Limb (tissue), 2 donors: ENCODE measurements around the gene FAIM.
"Not testable (repeated sequence)": the region's sequence is repeated elsewhere in the genome, so short reads cannot be mapped to it uniquely, and the experiment has no call there.

ENCODE experiments used
- DNase-seq, 2 donors: peaks; one replicate each; pipeline ENCODE4 v3.0.0-alpha.2; 2016; ENCODE audit errors: extremely low spot score in 2 of 2

FAIM gene, protein sequence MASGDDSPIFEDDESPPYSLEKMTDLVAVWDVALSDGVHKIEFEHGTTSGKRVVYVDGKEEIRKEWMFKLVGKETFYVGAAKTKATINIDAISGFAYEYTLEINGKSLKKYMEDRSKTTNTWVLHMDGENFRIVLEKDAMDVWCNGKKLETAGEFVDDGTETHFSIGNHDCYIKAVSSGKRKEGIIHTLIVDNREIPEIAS

DNA sequence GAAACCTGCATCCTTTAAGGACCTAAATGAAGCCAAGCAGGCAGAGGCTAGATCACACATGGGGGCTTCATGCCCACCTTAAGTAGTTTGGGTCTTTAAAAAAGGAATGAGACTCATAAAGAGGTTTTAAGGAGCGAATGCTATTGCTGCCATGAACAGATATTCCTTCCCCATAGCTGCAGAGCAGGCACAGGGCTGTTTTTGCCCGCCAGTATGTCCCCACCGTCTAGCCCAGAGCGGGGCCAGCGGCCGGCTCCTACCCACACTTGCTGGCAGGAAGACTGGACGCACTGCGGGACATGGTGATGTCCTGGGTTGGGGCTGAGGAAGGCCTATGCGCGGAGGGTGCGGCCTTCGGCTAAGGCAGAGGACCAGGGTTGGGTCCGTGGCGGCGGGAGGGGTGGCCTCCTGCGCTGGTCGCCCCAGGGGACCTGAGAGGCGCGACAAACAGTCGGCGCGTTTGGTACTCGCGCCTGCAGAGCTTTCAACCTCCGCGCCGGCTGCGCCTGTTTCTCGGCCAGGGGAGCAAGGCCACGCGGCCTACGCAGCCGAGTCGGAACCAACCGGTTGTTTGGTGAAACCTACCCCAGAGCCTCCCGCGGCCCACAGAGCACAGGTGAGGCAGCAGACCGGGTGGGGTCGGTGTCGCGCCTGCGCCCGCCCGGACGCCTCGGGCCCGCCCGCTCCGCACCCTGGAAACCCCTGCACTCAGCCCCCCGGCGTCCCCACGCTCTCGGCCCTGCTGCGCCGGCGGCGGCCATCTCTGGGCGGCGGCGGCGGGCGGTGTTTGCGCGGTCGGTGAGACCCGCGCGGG lies at the start of gene FAIM:
Gene FAIM, plus strand, starts transcription at position 450 of the 814 bp plus-strand sequence. CDS start 10,956 bp downstream, outside the sequence.
- DNase-seq, result peak; percentile 44 to 86

DNA sequence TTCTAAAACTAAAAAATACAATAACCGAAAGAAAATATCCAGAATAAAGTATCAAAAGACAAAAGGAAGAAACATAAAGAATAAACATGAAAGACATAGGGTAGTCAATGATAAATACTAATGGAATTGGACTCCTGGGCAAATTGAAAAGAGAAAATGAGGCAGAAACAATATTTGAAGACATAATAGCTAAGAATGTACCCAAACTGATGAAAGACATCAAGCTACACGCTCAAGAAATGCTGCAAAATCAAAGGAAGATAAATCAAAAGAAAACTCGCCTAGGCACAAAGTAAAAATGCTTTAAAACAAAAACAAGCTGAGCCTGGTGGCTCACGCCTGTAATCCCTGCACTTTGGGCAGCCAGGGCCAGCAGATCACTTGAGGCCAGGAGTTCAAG lies 49.4 kb upstream of the FAIM start:
- no peak for DNase-seq

DNA sequence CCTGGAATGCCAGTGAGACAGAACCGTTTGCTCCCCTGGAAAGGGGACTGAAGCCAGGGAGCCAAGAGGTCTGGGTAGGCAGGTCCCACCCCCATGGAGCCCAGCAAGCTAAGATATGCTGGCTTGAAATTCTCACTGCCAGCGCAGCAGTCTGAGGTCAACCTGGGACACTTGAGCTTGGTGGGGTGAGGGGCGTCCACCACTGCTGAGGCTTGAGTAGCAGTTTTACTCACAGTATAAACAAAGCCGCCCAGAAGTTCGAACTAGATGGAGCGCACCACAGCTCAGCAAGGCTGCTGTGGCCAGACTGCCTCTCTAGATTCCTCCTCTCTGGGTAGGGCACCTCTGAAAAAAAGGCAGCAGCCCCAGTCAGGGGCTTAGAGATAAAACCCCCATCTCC lies 48.1 kb upstream of the FAIM start:
- DNase-seq, result no peak

DNA sequence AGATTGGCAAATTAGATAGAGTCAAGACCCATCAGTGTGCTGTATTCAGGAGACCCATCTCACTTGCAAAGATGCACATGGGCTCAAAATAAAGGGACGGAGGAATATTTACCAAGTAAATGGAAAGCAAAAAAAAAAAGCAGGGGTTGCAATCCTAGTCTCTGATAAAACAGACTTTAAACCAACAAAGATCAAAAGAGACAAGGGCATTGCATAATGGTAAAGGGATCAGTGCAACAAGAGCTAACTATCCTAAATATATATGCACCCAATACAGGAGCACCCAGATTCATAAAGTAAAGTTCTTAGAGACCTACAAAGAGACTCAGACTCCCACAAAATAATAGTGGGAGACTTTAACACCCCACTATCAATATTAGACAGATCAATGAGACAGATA lies 45.7 kb upstream of the FAIM start:
- not testable (repeated sequence) for DNase-seq

DNA sequence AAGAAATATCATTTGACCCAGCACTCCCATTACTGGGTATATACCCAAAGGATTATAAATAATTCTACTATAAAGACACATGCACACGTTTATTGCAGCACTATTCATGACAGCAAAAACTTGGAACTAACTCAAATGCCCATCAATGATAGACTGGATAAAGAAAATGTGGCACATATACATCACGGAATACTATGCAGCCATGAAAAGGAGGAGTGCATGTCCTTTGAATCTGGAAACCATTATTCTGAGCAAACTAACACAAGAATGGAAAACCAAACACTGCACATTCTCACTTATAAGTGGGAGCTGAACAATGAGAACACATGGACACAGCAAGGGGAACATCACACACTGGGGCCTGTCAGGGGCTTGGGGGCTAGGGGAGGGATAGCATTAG lies 42.3 kb upstream of the FAIM start:
- not testable (repeated sequence) for DNase-seq

DNA sequence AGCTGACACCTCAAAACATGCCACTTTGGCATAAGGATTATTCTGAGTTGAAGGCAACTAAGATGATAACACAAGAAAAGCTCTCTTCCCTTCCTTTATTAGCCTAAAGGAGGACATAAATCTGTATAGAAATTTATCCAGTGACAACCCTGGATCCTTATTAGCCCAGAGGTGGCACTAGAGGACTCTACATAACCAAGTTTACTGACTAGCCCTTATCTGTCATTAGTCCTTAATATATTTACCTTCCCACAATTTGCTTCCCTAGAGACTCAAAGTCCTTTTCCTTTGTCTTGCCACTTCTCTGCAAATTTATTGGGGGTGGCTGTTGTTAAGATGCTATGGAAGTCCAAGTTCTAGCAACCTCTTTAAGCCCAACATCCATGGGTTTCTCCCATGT lies 41.2 kb upstream of the FAIM start:
- DNase-seq, result no peak

DNA sequence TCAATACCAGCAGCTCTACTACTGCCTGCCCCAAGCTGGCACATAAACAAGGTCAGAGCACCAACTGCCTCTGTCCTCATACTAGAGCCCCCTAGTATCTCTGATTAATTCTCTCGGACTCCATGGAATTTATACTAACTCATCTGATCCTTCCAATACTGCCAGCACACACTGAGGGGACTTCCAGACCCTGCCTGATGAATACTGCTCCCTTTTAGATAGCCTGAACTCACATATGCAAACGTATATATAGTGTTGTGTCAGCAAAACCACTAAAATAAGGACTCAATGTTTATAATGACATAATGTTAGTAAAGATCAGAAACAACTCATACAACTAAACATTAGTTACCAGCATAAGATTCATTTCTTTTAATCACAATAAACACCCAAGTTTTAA lies 39.5 kb upstream of the FAIM start:
- DNase-seq, result no peak

DNA sequence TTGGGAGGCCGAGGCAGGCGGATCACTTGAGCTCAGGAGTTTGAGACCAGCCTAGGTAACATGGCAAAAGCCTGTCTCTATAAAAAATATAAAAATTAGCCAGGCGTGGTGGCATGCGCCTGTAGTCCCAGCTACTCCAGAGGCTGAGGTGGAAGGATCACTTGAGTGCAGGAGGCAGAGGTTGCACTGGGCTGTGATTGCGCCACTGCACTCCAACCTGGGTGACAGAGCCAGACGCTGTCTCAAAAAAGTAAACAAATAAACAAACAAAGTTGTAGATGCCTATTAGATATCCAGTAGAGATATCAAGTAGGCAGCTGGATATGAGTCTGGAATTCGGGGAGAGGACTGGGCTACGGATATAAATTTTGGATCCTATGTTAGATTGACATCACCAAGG lies 38.9 kb upstream of the FAIM start:
- DNase-seq, result not testable (repeated sequence)

DNA sequence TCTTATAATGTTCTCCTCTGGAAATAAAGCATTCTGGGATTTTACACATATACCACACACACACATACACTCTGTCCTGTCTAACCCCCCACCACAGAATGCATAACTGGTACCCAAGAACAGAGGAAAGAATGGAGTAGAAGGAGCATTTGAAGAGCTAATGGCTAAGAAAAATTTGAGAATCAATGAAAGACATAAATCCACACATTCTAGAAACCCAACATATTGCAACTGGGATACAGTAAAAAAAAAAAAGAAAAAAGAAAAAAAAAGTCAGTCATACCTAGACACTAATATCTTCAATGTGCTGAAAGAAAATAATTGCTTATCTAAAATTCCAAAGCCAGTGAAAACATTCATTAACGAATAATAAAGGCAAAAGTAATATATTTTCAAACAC lies 35.4 kb upstream of the FAIM start:
- DNase-seq, result no peak

DNA sequence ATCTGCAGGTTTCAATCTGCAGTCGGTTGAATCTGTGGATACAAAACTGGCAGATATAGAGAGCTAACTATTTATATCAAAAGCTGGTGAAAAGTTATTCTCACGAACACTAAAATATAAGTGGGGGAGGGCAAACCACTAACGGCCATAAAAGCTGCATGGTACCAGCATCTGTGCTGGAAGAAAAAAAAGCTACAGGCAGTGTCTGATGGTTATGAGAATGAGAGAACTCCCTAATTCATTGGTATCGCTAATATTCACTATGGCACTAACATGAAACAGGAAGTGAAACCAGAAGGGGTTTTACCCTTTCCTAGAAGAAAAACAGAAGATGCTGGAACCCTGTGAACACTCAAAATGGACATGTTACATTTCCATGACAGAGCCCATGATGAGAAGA lies 30.4 kb upstream of the FAIM start:
- no peak for DNase-seq

DNA sequence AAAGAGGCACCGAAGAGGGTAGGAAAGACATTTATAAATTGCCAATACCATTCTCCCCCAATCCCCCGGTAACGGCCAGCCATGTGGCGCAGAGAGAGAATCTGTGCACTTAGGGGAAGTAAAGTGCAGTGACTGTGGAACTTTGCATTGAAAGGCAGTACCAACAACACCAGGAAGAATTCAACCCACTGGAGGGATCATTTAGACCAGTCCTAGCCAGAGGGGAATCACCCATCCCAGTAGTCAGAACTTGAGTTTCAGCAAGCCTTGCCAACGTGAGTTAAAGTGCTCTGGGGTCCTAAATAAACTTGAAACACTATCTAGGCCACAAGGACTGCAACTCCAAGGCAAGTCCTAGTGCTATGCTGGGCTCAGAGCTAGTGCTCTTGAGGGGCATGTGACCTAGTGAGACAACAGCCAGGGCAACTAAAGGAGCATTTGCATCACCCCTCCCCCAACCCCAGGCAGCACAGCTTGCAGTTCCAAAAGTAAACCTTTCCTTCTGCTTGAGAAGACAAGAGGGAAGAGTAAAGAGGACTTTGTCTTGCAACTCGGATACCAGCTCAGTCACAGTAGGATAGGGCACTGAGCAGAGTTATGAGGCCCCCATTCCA lies 29.5 kb upstream of the FAIM start:
- DNase-seq, result no peak

DNA sequence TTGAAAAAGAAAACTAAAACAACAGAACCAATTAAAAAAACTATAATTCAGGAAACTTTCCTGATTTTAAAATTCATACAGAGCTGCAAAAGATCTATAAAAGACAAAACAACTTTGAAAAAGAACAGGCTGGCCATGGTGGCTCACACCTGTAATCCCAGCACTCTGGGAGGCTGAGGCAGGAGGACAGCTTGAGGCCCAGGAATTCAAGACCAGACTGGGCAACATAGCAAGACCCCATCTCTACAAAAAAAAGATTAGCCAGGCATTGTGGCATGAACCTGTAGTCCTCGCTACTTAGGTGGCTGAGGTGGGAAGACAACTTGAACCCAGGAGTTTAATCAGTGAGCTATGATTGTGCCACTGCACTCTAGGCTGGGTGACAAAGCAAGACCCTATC lies 21.2 kb upstream of the FAIM start:
- no peak for DNase-seq

DNA sequence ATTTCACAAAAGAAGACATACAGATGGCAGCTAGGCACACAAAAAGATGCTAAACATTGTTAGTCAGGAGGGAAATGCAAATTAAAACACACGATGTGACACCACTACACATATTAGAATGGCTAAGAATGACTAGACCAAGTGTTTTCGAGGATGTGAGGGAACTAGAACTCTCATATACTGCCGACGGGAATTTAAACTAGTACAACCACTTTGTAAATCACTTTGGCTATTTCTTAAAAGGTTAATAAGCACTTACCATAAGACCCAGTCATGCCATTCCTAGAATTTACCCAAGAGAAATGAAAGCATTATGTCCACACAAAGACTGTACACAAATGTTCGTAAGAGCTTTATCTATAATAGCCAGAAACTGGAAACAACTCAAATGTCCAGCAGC lies 20.1 kb upstream of the FAIM start:
- no peak for DNase-seq

DNA sequence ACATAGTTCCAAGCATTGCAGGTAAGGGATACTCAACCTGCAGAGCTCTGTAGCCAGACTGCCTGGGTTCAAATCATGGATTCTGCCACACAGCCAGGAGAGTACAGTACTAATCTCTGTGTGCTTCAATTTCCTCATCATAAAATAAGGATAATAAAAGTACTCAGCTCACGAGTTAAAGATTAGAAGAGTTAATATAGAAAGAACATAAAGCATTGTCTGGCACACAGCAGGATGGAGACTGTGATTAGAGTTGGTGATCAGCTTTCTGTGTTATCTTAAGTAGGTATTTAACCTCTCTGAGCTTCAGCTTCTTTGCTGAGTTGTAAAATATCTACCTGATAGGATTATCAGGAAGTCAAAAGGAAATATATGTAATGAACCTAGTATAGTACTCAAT lies 17.2 kb upstream of the FAIM start:
- DNase-seq, result no peak

DNA sequence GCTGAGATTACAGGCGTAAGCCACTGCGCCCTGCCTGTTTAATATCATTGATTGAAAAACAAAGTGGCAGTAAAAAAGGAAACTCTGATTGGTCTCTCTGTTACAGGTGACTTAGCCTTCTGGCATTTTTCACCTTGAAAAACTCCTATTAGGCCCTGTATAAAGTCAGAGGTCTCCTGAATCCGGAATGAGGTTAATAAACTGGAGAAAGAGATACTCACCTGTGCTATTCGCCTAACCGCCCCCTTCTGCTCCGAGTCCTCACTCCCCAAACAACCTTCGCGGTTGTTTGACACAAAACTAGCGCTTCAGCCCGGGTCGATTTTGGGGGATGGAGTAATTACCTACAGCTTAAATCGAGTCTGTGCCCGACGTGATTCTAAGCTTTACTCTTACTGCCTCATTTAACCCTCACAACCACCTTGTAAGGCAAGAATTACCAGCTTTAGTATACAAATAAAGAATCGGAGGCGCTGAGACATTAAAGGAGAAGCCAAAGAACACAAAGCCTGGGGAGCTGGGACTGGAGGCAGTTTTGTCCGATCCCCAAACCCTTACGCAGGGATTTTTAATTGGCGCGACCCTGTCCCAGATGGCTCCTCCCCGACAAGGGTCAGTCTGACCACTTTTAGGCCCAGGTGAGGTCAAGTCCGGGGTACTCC lies 15.0 kb upstream of the FAIM start:
- no peak for DNase-seq

DNA sequence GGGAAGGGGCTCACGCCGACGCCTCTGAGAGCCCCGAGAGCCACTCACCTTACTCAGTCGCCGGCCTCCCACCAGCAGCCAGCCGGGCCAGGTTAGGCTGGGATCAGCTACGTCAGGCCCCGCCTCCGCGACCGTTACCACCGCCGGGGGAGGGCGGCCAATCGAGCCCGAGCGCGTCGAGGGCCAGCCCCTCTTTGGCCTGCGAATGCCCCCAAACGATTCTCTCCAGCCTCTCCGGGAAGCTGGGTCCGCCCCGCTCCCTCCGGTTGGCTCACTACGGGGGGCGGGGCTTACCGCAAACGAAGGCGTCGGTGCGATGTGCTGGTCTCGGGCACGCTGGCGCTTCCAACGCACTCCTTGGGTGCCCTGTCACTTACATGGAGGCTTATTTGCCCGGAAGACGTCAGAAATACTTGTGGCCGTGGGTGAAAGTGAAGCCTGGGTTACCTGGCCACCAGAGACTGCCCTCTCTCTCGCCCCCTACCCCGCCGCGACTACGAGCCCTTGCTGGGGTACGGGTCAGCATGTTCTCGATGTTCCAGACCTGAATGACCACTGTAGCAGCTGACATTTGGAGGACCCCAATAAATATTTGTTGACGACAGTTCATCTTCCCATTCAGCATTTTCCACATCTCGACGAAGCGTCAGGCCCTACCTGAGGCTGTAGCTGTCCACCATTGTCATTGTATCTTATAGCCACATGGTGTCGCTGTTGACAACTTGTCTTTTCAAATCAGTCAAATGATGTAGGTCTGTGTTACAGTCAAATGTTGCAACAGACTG lies 14.2 kb upstream of the FAIM start, which contains the start of gene CEP70:
Gene CEP70, minus strand, starts transcription at position 111 of the 785 bp plus-strand sequence. CDS start 21,333 bp downstream, outside the sequence.
- peak; percentile 94 to 95 for DNase-seq

DNA sequence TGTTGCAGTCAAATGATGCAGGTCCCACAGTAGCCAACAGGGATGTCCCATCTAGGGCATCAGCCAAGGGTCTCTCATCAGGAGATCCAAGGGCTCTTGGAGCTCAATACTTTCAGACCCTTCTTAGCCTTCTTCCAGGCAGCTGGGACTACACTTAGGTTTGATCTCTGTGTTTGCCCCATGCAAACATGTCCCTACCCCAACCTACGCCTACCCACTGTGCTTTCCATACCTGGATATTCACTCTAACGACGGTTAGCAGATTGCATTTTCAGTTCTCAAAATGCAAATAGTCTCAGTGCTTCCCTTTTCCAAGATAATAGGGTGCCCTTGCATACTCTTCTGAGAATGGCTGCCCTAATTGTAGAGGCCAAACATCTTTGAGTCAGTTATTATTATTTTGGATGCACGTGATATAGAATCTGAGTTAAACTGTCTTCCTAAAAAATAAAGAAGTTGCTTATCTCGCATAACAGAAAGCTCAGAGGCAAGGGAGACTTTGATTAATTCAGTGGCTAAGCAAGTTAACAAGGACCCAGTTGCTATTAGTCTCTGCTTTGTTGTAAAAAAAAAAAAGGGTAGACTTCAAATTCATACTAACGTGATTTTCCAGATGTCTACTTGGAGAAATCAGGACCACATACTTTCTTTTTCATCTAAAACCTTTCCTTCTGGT lies 13.5 kb upstream of the FAIM start:
- DNase-seq, result no peak

DNA sequence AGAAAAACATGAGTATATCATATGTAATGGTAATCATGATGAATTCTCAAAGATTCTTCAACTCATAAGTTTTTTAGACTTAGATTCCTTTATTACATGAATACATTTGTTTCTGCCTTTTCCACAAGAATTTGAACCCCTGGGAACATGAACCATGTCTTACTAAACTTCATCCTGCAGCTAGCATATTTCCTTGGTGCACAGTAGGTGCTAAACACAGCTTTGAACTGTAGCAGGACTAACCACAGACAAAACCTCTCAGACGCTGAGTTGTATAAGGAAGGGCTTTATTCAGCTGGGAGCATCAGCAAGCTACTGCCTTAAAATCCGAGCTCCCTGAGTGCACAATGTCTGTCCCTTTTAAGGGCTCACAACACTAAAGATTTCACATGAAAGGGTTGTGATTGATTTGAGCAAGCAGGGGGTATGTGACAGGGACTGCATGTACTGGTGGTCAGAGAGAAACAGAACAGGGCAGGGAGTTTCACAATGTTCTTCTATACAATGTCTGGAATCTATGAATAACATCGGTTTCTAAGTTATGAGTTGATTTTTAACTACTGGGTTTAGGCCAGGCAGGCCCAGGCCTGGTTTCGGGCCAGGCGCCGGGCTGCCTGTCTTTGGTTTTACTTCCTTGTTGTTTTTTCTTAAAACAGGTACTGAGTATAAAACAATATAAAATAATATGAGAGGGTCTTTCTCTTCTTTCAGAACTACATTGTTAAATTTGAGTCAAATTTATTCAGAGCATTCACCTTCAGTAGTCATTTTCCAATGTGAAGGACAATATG lies 11.2 kb upstream of the FAIM start:
- DNase-seq, result not testable (repeated sequence)

DNA sequence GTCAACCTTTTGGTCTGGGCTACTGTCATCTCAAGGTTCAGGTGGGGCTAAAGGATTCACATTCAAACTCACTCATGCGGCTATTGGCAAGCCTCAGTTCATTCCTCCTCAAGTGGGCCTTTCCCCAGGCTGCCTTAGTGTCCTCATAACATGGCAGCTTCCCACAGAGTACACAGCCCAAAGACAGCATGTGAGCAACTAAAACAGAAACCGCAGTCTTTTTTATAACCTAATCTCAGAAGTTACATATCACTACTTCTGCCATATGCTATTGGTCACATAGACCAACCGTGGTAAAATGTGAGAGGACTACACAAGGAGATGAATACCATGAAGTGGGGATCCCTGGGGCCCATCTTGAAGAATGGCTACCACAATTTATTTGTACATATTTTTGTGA lies 10.0 kb upstream of the FAIM start:
- DNase-seq, result no peak
